Fibroblast of the aortic adventitia (primary cell): ENCODE data around the gene GYS2. TPM values are rescaled to one million over a fixed set of nuclear protein-coding genes. Genes with fewer than 3 reads are reported as not detected.
"Not testable (repeated sequence)": the region's sequence is repeated elsewhere in the genome, so short reads cannot be mapped to it uniquely, and the experiment has no call there.

Experiments used
- DNase-seq: peaks from one replicate; pipeline ENCODE4 v3.0.0-alpha.2; 2010; ENCODE audit warnings: low read depth
- H3K4me3 ChIP-seq: 2 replicates; pipeline ENCODE4 v1.5.1; 2011; ENCODE audit warnings: low read depth, mild to moderate bottlenecking, control low read depth, low read length, moderate library complexity
- CTCF ChIP-seq: IDR thresholded peaks from 2 replicates; pipeline ENCODE4 v1.5.1; 2011; ENCODE audit warnings: mild to moderate bottlenecking, low read length, control low read depth, inconsistent platforms; ENCODE audit not compliant: insufficient read depth
- total RNA-seq: library from RNA; depleted of rRNA; stranded (reverse); fragments of >200 nt; gene quantifications from 2 replicates; pipeline ENCODE4 v1.2.3, GENCODE V29; 2012; ENCODE audit warnings: low replicate concordance

GYS2 gene
- total RNA-seq, 1 donor: not detected

DNA sequence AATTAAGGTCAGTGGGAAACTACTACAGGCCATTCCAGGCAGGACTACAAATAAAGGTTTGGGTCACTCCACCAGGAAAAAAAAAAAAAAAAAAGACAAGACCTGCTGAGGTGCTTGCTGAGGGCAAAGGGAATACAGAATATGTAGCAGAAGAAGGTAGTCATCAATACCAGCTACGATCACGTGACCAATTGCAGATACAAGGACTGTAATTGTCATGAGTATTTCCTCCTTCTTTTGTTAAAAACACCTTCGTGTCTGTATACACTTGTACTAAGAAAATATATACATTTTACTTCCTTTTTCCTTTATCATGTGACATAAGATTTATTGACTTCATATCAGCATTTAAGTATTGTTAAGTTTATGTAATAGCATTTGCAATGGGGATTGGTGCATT, 19.2 kb downstream of the GYS2 start:
- no peak overlapping the region for H3K4me3 ChIP-seq
- TF ChIP-seq CTCF: no peak
- no peak for DNase-seq

- H3K4me3 ChIP-seq, DNase-seq: not testable (repeated sequence)
Observed at GRCh38 chr12:21584403-21585182, 20.1 kb downstream of the GYS2 start.

DNA sequence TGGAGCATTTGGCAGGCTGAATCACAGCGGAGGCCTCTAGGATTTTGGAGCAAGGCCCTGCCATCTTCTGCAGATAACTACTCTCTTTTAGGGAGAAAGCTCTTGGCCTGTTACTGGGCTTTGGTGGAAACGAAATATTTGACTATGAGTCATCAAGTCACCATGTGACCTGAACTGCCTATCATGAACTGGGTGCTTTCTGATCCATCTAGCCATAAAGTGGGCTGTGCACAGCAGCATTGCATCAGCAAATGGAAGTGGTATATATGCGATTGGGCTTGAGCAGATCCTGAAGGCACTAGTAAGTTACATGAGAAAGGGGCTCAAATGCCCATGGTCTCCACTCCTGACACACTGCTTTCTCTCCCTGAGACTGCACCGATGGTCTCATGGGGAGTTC, 21.1 kb downstream of the GYS2 start:
- H3K4me3 ChIP-seq: no peak overlapping the region
- TF ChIP-seq CTCF: no peak
- DNase-seq: no peak

DNA sequence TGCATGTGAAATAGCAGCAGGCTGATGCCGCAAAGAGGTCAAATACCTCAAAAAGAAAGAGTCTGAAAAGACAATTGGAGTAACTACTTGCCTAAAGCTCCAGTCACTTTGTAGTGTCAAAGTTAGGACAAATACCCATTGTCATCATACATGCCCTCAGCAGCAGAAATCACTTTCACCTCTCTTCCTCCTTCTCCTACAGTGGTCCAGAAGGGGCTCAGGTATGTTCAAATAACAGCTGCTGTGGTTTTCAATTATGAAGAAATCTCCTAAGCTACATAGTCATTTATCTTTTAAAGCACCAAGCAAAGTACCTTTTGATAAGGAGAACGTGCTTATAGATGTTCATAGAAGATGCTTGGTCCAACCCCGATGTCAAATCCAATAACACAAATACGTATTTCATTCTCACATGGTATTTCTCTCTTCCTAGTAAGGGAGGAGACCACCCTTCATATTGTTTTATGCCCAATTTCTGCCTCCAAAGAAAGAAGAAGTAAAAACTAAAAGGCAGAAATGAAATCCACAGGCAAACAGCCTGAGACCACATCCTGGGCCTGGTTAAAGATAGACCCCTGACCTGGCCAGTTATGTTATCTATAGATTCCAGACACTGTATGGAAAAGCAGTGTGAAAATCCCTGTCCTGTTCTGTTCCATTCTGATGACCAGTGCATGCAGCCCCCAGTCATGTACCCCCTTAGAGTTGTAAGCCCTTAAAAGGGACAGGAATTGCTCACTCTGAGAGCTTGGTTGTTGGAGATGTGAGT, 23.7 kb downstream of the GYS2 start:
- H3K4me3 ChIP-seq: no peak overlapping the region
- TF ChIP-seq CTCF: no peak
- no peak for DNase-seq

GRCh38 chr12:21577516-21577915, 27.1 kb downstream of the GYS2 start:
- no peak overlapping the region for H3K4me3 ChIP-seq
- DNase-seq: no peak
- TF ChIP-seq CTCF: no peak

GRCh38 chr12:21576431-21576830, 28.2 kb downstream of the GYS2 start:
- H3K4me3 ChIP-seq: no peak overlapping the region
- no peak for DNase-seq
- no peak for TF ChIP-seq CTCF

- no peak for TF ChIP-seq CTCF
- no peak for DNase-seq
- no peak overlapping the region for H3K4me3 ChIP-seq
Observed at GRCh38 chr12:21573733-21574358, 30.8 kb downstream of the GYS2 start.
